ENCODE measurements around the gene DENND4B. TPM values are rescaled to one million over a fixed set of nuclear protein-coding genes. Genes with fewer than 3 reads are reported as not detected.

DENND4B gene
- total and polyA plus RNA-seq, 9 of the 15 experiments (the other 6 are each of a cell fraction or from before 2014, with no cell fraction given): 9.5 to 80.5 (median 23.1) TPM

GRCh38 chr1:153967107-153967999 lies 20.8 kb upstream of the DENND4B start, which contains the start of gene CREB3L4 (continued):
- TF ChIP-seq FOXP4 (CRISPR knock-in tag; IDR thresholded peaks at IDR 0.05; ENCODE audit: borderline replicate concordance): peak; percentile 89; the same call in 1 of the 2 replicates
- TF ChIP-seq ZNF318 (IDR thresholded peaks at IDR 0.05; ENCODE audit: borderline replicate concordance in 1 of 2, low read depth in 1 of 2): no peak
- TF ChIP-seq CHD2 (IDR thresholded peaks at IDR 0.05; ENCODE audit: low read depth, low read length): peak; percentile 82
- no peak for TF ChIP-seq TRIM28 (IDR thresholded peaks at IDR 0.05)
- TF ChIP-seq ZBTB34 (CRISPR knock-in tag; IDR thresholded peaks at IDR 0.05): no peak
- TF ChIP-seq SP1 (CRISPR knock-in tag; IDR thresholded peaks at IDR 0.05): peak; percentile 63; the same call in 1 of the 2 replicates
- no peak for TF ChIP-seq SMC3 (conservative IDR thresholded peaks at IDR 0.05; ENCODE audit: insufficient read depth, low read depth, low read length)
- TF ChIP-seq BRD9 (IDR thresholded peaks at IDR 0.05; ENCODE audit: low read depth, partially characterized antibody): no peak
- TF ChIP-seq ZNF444 (CRISPR knock-in tag; IDR thresholded peaks at IDR 0.05): no peak
- no peak for TF ChIP-seq TSHZ1 (CRISPR knock-in tag; IDR thresholded peaks at IDR 0.05)

All from K562 (cell line).